C4-2B (cell line): ENCODE data around the gene MRPL14.

Experiments
- ZFX ChIP-seq: fragments of 450-650 bp; IDR thresholded peaks from 2 replicates; pipeline ENCODE4 v1.6.1; 2017
- TF ChIP-seq, protein P1 (sequence below): fragments of 450-650 bp; conservative IDR thresholded peaks from 2 replicates; pipeline ENCODE4 v1.5.1; 2017; ENCODE audit warnings: mild to moderate bottlenecking

DNA sequence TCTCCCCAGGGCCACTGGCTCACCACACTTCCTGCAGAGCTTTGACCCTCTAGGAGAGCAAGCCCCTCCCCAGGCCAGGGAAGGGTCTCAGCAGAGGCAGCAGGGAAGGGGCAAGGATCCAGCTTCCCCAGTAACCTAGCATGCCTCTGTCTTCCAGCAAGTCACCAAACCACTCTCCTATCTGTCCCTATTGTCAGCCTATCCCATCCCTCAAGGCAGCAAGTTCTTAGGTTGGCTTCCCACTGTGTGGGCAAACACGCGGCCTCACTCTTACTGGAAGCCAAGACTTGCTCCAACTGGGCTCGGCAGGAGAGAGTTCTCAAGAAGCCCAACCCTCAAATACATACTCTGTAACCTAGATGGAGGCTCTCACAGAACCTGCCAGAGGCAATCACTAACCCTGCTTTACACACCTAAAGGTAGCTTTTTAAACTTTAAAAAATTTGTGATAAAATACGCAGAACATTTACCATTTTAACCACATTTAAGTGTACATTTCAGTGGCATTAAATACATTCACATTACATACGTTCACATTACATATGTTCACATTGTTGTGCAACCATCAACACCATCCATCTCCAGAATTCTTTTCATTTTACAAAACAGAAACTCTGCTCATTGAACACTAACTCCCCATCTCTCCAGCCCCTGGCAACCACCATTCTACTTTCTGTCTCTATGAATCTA is 58.5 kb downstream of the MRPL14 start:
- TF ChIP-seq, protein P1, sequence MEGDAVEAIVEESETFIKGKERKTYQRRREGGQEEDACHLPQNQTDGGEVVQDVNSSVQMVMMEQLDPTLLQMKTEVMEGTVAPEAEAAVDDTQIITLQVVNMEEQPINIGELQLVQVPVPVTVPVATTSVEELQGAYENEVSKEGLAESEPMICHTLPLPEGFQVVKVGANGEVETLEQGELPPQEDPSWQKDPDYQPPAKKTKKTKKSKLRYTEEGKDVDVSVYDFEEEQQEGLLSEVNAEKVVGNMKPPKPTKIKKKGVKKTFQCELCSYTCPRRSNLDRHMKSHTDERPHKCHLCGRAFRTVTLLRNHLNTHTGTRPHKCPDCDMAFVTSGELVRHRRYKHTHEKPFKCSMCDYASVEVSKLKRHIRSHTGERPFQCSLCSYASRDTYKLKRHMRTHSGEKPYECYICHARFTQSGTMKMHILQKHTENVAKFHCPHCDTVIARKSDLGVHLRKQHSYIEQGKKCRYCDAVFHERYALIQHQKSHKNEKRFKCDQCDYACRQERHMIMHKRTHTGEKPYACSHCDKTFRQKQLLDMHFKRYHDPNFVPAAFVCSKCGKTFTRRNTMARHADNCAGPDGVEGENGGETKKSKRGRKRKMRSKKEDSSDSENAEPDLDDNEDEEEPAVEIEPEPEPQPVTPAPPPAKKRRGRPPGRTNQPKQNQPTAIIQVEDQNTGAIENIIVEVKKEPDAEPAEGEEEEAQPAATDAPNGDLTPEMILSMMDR, result no peak
- TF ChIP-seq ZFX, result no peak
